ENCODE data around the gene SPATA6.
"Not testable (repeated sequence)": the region's sequence is repeated elsewhere in the genome, so short reads cannot be mapped to it uniquely, and the experiment has no call there.

Gene SPATA6

GRCh38 chr1:48471691-48472576 lies at the start of gene SPATA6:
TSS of gene SPATA6 (minus strand) at chr1:48472204. CDS start at chr1:48472008, 196 bp downstream.
- Mint-ChIP-seq H3K36me3 (ENCODE audit: low read depth) (peaks cover 6% of the 10 kb centered on the region), H3K27ac (peak within 1 kb of the TSS; percentile 95 to 99 (median 97)), H3K9me3 (peaks cover 5% of the 10 kb centered on the region), H3K4me1 (peaks cover 36% of the 10 kb centered on the region), H3K4me3 (peak within 1 kb of the TSS; percentile 94 to 97 (median 95)), H3K27me3 (ENCODE audit: low read depth) (peaks cover 4% of the 10 kb centered on the region)
- TF ChIP-seq, protein P1, sequence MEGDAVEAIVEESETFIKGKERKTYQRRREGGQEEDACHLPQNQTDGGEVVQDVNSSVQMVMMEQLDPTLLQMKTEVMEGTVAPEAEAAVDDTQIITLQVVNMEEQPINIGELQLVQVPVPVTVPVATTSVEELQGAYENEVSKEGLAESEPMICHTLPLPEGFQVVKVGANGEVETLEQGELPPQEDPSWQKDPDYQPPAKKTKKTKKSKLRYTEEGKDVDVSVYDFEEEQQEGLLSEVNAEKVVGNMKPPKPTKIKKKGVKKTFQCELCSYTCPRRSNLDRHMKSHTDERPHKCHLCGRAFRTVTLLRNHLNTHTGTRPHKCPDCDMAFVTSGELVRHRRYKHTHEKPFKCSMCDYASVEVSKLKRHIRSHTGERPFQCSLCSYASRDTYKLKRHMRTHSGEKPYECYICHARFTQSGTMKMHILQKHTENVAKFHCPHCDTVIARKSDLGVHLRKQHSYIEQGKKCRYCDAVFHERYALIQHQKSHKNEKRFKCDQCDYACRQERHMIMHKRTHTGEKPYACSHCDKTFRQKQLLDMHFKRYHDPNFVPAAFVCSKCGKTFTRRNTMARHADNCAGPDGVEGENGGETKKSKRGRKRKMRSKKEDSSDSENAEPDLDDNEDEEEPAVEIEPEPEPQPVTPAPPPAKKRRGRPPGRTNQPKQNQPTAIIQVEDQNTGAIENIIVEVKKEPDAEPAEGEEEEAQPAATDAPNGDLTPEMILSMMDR (IDR thresholded peaks at IDR 0.05; ENCODE audit: unreplicated experiment in 3 of 3), result no peak

- not testable (repeated sequence) for H3K4me3 Mint-ChIP-seq; H3K36me3 Mint-ChIP-seq (ENCODE audit: low read depth); H3K27ac Mint-ChIP-seq; H3K27me3 Mint-ChIP-seq (ENCODE audit: low read depth); H3K9me3 Mint-ChIP-seq; H3K4me1 Mint-ChIP-seq
These were observed 47.9 kb upstream of the SPATA6 start for GRCh38 chr1:48519896-48520295.

- no peak overlapping the region for H3K27ac Mint-ChIP-seq
- TF ChIP-seq, protein P1 (IDR thresholded peaks at IDR 0.05; ENCODE audit: unreplicated experiment in 3 of 3), result no peak
- H3K9me3 Mint-ChIP-seq, result no peaks in the 10 kb centered on the region
- H3K4me1 Mint-ChIP-seq, result no peaks in the 10 kb centered on the region
- peaks cover 27% of the 10 kb centered on the region for H3K27me3 Mint-ChIP-seq (ENCODE audit: low read depth)
- no peak overlapping the region for H3K4me3 Mint-ChIP-seq
- H3K36me3 Mint-ChIP-seq (ENCODE audit: low read depth), result no peaks in the 10 kb centered on the region
These were observed 34.9 kb upstream of the SPATA6 start for GRCh38 chr1:48506870-48507269.

GRCh38 chr1:48500541-48501450 lies 28.8 kb upstream of the SPATA6 start:
- Mint-ChIP-seq H3K27me3 (ENCODE audit: low read depth) (peaks cover 12% of the 10 kb centered on the region), H3K27ac (no peak overlapping the region), H3K4me1 (peaks cover 15% of the 10 kb centered on the region), H3K36me3 (ENCODE audit: low read depth) (no peaks in the 10 kb centered on the region), H3K4me3 (no peak overlapping the region), H3K9me3 (no peaks in the 10 kb centered on the region)
- TF ChIP-seq, protein P1 (IDR thresholded peaks at IDR 0.05; ENCODE audit: unreplicated experiment in 3 of 3), result no peak

GRCh38 chr1:48499211-48499735 lies 27.3 kb upstream of the SPATA6 start:
- TF ChIP-seq, protein P1 (IDR thresholded peaks at IDR 0.05; ENCODE audit: unreplicated experiment in 3 of 3), result no peak
- Mint-ChIP-seq H3K36me3 (ENCODE audit: low read depth) (no peaks in the 10 kb centered on the region), H3K4me3 (no peak overlapping the region), H3K27ac (no peak overlapping the region), H3K9me3 (no peaks in the 10 kb centered on the region), H3K4me1 (peaks cover 25% of the 10 kb centered on the region), H3K27me3 (ENCODE audit: low read depth) (peaks cover 12% of the 10 kb centered on the region)

Data from nephron (organoid).